NB4 (cell line): ENCODE measurements around the gene CUZD1.
"Not testable (repeated sequence)": the region's sequence is repeated elsewhere in the genome, so short reads cannot be mapped to it uniquely, and the experiment has no call there.

ENCODE experiments used
- DNase-seq: peaks from one replicate; pipeline ENCODE4 v3.0.0; 2010; ENCODE audit warnings: low read depth
- H3K4me3 ChIP-seq: one replicate; pipeline ENCODE4 v1.5.1; 2011; ENCODE audit warnings: mild to moderate bottlenecking, low read depth, low read length, moderate library complexity
- MYC ChIP-seq: IDR thresholded peaks from 2 replicates; pipeline ENCODE4 v1.6.1; 2011; ENCODE audit warnings: low read depth, low read length
- POLR2A ChIP-seq: IDR thresholded peaks from 2 replicates; pipeline ENCODE4 v1.6.1; 2011; ENCODE audit warnings: mild to moderate bottlenecking; ENCODE audit not compliant: insufficient read length; ENCODE audit errors: extremely low read depth
- TF ChIP-seq, protein P1 (sequence below): IDR thresholded peaks from 2 replicates; pipeline ENCODE4 v1.6.1; 2011; ENCODE audit warnings: low read depth, low read length
- TF ChIP-seq, protein P2 (sequence below): IDR thresholded peaks from one replicate; pipeline ENCODE4 v1.5.1; 2012; ENCODE audit warnings: low read depth, low read length

CUZD1 gene

GRCh38 chr10:122864194-122864592 is 18.5 kb upstream of the CUZD1 start:
- no peak overlapping the region for H3K4me3 ChIP-seq
- DNase-seq: no peak
- TF ChIP-seq POLR2A (no peak), MYC (no peak)
- TF ChIP-seq, protein P1, sequence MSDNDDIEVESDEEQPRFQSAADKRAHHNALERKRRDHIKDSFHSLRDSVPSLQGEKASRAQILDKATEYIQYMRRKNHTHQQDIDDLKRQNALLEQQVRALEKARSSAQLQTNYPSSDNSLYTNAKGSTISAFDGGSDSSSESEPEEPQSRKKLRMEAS: no peak
- TF ChIP-seq, protein P2, sequence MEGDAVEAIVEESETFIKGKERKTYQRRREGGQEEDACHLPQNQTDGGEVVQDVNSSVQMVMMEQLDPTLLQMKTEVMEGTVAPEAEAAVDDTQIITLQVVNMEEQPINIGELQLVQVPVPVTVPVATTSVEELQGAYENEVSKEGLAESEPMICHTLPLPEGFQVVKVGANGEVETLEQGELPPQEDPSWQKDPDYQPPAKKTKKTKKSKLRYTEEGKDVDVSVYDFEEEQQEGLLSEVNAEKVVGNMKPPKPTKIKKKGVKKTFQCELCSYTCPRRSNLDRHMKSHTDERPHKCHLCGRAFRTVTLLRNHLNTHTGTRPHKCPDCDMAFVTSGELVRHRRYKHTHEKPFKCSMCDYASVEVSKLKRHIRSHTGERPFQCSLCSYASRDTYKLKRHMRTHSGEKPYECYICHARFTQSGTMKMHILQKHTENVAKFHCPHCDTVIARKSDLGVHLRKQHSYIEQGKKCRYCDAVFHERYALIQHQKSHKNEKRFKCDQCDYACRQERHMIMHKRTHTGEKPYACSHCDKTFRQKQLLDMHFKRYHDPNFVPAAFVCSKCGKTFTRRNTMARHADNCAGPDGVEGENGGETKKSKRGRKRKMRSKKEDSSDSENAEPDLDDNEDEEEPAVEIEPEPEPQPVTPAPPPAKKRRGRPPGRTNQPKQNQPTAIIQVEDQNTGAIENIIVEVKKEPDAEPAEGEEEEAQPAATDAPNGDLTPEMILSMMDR: no peak

DNA sequence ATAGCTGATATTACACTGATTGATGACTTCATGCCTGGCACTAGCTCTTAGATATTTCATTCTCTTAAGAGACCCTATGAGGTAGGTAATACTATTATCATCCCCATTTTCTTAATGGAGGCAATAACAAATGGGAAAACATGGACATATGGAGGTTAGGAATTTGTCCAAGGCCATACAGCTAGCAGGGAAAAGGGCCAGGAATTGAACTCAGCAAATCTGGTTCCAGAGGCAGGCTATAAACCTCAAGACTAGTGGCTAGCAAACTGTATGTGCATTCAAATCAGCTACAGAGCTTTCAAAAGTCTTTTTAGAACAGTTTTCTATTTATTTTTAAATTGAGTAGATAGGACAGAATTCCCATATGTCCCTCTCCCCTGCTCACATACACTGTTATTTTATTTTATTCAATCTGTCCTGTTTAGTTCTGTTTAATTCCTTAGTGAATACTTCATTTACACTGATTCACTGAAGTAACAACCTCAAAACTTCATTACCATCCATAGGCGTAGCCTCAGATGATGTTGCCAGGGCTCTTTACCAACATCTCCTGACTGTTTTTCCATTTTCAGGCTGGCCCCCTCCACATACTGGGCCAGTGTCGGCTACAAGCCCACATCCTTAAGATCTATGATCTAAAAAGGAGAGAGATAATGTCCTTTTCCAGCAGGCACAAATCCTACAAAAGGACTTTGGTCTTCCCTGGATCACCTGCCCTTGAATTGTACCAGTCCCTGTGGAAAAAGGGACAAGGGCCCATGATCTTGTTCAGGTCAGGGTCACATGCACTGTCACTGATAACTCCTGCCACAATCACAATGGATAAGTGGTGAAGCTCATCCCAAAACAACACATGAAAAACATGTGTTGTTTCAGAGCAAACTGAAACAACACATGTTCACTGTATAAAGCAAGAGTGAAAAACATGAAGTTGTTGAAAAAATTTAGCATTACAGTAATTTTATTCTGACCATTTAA is 17.8 kb upstream of the CUZD1 start:
- TF ChIP-seq, protein P1: no peak
- TF ChIP-seq POLR2A (no peak), MYC (no peak)
- TF ChIP-seq, protein P2: no peak
- H3K4me3 ChIP-seq: no peak overlapping the region
- DNase-seq: no peak

DNA sequence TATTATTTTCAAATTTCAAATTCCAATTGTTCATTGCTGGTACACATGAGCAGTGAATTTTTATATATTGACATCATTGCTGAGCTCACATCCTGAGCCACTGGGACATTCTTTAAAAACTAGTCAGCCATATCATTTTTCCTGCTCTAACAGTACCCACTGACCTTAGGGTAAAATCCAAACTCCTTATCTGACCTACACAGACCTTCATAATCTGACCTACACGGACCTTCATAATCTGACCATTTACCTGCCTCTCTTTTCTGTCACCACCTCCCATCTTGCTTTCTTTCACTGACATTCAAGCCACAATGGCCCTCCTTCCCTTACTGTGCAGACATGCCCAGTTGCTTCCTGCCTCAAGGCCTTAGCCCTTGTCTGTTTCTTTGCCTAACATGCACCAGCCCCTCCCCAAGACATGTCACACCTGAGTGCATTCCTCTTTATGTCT is 16.1 kb upstream of the CUZD1 start:
- H3K4me3 ChIP-seq: no peak overlapping the region
- DNase-seq: no peak
- no peak for TF ChIP-seq MYC
- TF ChIP-seq, protein P2: no peak
- TF ChIP-seq POLR2A: no peak
- TF ChIP-seq, protein P1: no peak

DNA sequence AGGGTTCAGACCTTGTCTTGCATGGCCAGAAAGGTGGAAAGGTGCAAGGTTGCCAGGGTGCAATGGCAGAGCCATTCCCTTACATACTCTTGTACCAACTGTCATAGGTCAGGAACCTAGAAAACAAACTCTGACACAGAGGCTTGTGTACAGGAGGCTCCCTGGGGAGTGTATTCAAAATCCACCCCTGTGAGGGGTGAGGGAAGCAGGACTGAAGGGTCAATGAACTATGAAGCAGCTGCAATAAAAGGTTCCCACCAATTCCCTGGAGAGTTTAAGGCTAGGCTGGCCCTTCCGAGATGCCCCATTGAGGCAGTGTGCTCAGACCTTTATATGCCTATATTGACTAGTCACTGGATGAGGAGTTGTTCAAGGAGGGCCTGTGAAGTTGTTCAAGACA is 13.9 kb upstream of the CUZD1 start:
- TF ChIP-seq MYC: no peak
- TF ChIP-seq, protein P1: no peak
- TF ChIP-seq, protein P2: no peak
- TF ChIP-seq POLR2A: no peak
- no peak for DNase-seq
- no peak overlapping the region for H3K4me3 ChIP-seq

GRCh38 chr10:122858042-122858441 is 12.4 kb upstream of the CUZD1 start:
- not testable (repeated sequence) for H3K4me3 ChIP-seq, DNase-seq

GRCh38 chr10:122856902-122857301 is 11.2 kb upstream of the CUZD1 start:
- DNase-seq: no peak
- TF ChIP-seq MYC (no peak), POLR2A (no peak)
- TF ChIP-seq, protein P1: no peak
- TF ChIP-seq, protein P2: no peak
- H3K4me3 ChIP-seq: no peak overlapping the region
